NK-92 (cell line): Measurements from ENCODE around the gene MZF1.

Experiments used
- DNase-seq: peaks from one replicate; lab custom pipeline; 2025; ENCODE audit not compliant: unreplicated experiment; lab: John Stamatoyannopoulos, UW

Gene MZF1

GRCh38 chr19:58556622-58557220 is 16.4 kb downstream of the MZF1 start:
- no peak for DNase-seq

- no peak for DNase-seq
Observed at GRCh38 chr19:58555920-58556621, 17.1 kb downstream of the MZF1 start.

- no peak for DNase-seq
Observed at GRCh38 chr19:58555369-58555885, 17.7 kb downstream of the MZF1 start.

DNA sequence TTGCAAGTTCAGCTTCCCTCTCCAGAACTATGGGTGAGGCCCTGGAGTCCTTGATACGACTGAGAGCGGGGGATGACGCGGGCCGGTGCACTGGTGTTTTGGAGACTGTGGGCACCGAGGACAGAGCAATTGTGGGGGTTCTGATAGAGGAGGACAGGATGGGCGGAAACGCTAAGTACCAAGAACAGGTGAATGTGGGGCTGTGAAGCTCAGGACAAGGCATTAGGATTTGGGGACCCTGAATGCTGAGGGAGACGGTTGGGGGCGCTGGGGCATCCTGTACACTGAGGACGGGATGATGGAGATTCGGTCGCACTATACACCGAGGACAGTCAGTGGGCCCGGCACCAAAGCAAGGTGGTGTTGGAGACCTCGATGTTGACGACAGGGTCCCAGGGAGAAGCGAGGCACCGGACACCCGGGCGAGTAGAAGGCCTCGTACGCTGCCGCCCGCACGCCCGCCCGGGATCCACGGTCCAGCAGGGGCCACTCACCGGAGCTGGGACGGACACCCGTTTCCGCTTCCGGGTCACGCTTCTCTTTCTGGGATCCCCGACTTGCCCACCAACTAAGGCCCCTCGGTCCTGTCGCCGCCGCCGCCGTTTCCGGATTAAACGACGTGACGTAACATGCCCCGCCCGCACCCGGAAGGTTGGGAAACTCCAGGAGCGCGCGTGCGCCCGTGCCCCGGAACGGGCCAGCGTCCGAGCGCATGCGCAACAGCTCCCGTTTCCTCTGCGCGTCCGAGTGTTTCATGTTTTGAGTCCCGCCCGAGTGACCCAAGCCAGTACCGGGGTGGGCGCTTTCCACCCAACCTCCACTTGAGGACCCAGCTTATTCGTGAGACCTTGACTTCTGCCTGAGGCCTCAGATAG is 18.4 kb downstream of the MZF1 start, which contains the start of gene CHMP2A:
TSS of gene CHMP2A (minus strand) at position 612 of the 875 bp plus-strand sequence. CDS start 893 bp downstream, outside the sequence.
- DNase-seq, result no peak

DNA sequence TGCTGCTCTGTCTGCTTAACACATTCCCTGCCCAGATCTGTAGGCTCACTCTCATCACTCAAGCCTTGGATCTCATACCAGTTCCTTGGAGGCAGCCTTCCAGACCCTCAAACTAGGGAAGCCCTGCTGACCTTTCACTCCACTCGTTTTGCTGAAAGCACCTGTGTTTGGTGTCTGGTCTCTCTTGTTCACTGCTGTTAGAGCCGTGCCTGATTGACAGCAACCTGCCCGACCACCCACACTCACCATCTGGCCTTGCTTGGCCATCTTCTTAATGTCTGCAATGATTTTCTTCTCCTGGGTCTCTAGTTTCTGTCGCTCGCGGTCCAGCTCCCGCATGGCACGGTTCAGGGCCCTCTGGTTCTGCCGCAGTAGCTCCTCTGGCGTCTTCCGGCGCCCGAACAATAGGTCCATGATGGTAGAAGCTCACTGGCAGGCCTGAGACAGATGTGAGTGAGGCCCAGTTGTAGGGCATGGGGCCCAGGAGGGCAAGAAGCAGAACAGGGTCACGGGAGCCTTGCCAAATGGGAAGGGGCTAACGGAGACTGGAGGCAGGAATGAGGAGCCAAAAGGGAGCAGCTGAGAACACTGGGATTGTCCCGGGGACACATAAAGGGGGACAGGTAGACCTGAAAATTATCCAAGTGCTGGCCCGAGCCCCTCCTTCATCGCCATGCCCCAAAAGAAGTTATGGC is 19.2 kb downstream of the MZF1 start:
- DNase-seq, result no peak

DNA sequence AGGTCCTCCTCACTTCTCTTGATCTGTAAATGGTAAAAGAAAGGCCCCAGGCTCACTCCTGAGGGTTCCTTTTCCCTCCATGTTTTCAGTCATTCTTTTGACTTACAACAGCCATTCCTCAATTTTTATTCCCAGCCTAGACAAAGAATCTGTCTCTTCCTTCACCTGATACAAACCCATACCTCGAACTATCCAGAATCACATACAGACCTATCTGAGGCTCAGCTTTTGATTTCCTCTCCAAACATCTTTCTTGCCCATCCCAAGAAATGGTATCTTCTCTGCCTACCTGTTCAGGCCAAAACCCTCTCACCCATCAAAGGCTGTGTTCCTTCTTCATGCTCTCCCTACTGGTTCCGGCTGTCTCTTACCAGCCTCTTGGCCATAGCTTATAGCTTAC is 20.5 kb downstream of the MZF1 start:
- DNase-seq, result no peak

DNA sequence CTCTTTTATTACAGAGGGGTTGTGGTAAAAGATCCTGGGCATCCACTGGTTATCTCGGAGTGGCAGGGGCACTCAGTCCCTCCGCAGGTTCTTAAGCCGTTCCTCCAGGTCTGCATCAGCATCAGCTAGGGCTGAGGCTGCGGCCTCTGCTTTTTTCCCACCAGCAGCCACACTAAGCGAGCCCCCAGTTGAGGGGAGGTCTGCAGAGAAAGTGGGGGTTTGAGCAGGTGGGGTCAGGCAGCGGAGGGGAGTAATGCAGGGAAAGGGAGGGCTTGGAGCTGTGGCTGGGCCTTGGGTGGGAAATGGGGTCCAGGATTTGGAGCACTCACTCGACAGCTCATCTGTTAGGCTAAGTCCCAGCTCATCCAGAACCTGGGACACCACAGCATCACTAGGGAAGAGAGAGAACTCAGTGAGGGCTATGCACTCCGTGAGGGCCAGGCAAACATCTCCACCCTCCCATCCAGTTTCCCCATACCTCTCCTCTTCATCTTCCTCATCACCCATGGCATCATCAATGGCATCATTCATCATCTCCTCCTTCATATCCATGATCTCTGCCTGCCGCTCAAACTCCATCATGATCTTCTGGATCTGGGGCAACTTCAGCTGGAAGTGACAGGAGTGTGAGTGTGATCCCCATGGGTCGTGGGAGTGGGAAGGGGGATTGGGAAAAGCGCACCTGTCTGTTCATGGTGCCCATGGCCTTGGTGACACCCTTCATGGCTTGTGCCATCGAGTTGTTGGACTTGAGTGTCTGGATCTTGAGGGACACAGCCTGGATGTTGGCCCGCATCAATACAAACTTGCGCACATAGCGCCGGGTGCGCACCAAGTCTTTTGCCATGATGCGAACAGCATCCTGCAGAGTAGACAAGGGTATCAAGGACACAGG is 21.3 kb downstream of the MZF1 start:
- no peak for DNase-seq

- DNase-seq, result no peak
Observed at GRCh38 chr19:58551123-58551497, 22.0 kb downstream of the MZF1 start.

GRCh38 chr19:58550362-58551122 is 22.6 kb downstream of the MZF1 start:
- DNase-seq, result no peak

- no peak for DNase-seq
Observed at GRCh38 chr19:58549664-58550361, 23.3 kb downstream of the MZF1 start.

- DNase-seq, result no peak
Observed at GRCh38 chr19:58548859-58549663, 24.1 kb downstream of the MZF1 start.

DNA sequence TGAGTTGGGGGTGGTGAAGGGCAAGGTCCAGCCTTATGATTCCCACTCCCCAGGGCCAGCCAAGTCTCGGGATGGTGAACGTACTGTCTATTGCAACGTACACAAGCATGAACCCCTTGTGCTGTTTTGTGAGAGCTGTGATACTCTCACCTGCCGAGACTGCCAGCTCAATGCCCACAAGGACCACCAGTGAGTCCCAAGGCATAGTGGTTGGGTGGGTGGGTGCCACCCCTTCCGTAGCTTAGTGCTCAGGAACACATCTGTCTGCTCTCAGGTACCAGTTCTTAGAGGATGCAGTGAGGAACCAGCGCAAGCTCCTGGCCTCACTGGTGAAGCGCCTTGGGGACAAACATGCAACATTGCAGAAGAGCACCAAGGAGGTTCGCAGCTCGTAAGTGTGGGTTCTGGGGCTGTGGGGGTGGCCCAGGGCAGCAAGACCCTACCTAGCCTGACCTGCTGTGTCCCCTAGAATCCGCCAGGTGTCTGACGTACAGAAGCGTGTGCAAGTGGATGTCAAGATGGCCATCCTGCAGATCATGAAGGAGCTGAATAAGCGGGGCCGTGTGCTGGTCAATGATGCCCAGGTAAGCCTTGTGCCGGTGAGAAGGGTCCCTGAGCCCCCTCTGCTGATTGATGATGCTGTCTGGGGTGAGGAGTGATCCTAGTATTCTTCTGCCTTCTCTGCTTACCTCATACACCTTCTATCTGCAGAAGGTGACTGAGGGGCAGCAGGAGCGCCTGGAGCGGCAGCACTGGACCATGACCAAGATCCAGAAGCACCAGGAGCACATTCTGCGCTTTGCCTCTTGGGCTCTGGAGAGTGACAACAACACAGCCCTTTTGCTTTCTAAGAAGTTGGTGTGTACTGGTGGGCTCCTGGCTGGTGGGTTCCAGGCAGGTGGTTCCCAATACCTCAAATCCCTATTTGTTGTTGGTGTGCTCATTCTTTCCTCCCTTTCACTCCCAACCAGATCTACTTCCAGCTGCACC is 25.5 kb downstream of the MZF1 start:
- DNase-seq, result no peak

DNA sequence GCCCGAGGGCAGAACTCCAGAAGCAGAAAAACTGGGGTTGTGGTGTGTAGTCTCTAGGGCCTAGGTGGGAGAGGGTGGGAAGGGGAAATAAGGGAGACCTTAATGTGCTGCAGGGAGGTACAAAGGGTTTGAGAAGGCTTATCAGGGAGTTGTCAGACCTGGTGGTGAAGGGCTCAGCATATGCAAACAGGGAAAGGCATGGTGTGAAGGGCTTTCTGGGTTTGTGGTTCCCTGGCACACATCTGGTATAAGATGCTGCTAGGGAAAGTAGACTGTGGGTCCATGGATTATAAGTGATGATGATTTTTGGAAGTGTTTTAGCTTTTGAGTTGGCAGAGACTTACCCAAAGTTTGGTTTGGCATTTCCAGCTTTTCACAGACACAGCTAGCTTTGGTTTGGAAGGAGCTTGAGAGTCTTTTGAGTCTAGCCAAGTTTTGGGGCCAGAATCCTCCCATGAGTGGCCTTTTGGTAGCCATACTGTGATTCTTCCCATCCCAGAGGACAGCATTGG is 27.1 kb downstream of the MZF1 start:
- DNase-seq, result no peak

DNA sequence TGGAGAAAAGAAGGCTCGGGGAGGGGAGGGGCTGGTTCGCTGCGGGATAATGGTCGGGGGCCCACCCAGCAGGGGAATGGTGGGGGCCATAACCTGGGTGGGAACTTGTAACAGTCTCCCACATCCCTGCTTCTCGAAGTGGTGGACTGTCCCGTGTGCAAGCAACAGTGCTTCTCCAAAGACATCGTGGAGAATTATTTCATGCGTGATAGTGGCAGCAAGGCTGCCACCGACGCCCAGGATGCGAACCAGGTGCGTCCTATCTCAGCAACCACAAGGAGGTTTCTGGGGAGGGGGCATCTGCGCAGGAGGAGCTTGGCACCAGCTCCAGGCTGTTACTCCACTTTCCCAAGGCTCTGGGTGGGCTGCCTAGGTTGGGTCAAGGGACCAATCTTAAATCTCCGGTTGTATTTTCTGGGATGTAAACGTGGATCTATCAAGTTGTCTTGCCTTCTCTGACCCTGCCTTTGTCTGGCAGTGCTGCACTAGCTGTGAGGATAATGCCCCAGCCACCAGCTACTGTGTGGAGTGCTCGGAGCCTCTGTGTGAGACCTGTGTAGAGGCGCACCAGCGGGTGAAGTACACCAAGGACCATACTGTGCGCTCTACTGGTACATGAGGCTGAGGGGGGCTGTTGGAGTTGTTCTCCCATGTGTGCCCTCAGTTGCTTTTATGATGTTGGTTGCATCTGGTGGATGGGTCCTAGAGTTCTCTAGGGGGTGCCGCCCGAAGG is 27.7 kb downstream of the MZF1 start:
- no peak for DNase-seq

DNA sequence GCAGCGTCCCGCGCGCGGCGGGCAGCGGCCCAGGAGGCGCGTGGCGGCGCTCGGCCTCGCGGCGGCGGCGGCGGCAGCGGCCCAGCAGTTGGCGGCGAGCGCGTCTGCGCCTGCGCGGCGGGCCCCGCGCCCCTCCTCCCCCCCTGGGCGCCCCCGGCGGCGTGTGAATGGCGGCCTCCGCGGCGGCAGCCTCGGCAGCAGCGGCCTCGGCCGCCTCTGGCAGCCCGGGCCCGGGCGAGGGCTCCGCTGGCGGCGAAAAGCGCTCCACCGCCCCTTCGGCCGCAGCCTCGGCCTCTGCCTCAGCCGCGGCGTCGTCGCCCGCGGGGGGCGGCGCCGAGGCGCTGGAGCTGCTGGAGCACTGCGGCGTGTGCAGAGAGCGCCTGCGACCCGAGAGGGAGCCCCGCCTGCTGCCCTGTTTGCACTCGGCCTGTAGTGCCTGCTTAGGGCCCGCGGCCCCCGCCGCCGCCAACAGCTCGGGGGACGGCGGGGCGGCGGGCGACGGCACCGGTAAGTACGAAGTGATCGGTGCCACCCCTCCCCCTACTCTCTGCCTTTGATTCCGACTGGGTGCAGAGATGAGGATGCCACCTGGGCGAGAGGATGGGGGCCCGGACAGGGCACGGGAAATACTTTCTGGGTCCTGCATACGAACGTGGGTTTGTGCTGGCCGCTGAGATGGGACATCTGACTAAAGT is 28.4 kb downstream of the MZF1 start:
- DNase-seq, result no peak
